ENCODE measurements around the gene ZRSR2.
"Not testable (repeated sequence)": the region's sequence is repeated elsewhere in the genome, so short reads cannot be mapped to it uniquely, and the experiment has no call there.

Gene ZRSR2

GRCh38 chrX:15804563-15804962 is 14.3 kb downstream of the ZRSR2 start:
- DNase-seq (ENCODE audit: low read depth in 2 of 2) = no peak

DNA sequence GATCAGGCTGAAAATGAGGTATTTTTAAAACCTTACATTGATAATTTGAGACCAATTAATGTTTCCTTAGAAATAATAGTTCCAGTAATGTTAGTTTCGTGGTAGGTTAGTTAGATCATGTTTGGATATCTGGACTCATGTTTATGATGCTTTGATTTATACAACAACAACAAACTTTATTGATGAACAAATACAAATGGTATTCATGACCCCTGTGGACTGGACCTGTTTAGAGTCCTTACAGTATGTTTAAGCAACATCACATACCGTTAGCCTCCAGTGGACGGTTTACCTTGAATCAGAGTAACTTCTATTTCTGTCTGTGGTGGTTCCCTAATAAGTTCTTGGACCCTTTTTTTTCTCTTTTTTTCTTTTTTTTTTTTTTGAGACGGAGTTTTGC is 18.0 kb downstream of the ZRSR2 start:
- DNase-seq (ENCODE audit: low read depth in 2 of 2) = no peak

DNA sequence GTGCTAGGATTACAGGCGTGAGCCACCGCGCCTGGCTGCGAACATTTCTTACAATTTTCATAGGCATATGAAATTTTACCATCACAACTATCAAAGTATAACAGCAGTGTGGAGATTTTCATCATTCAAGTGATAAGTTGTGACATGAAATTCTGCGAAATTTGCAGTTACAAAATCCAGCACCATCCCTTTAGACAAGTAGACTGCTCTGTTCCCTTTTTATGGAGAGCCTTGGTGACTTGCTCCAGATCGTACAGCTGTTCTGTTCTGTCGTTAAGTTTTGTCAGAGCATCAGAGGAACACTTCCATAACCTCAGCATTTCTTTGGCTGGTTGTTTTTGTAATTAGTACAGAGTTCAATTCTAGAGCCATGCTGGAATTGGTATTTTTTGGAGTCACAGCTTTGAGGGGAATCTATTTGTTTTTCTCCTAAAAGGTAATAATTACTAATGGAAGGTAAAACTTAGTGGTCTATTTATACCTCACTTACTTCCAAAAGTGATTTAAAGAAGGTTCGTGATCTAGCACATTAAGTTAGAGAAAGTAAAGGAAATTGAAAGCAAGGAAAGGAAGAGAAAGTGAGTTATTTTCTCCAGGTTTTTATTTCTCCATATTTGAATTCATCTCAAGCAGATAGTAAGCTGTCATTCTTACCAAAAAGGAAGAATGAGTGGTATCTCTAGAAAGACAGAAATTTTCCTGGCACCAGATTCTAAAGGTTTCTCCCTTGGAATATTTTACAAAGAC is 22.1 kb downstream of the ZRSR2 start:
- no peak for DNase-seq (ENCODE audit: low read depth in 2 of 2)

- DNase-seq (ENCODE audit: low read depth in 2 of 2) = no peak
Measured at GRCh38 chrX:15813416-15813815, 23.1 kb downstream of the ZRSR2 start.

GRCh38 chrX:15814771-15815365 is 24.6 kb downstream of the ZRSR2 start:
- DNase-seq (ENCODE audit: low read depth in 2 of 2) = no peak

- DNase-seq (ENCODE audit: low read depth in 2 of 2) = no peak
Measured at GRCh38 chrX:15815779-15816437, 25.6 kb downstream of the ZRSR2 start.

GRCh38 chrX:15816438-15816809 is 26.1 kb downstream of the ZRSR2 start:
- DNase-seq (ENCODE audit: low read depth in 2 of 2) = no peak

- DNase-seq (ENCODE audit: low read depth in 2 of 2) = peak; percentile 7 to 11
Measured at GRCh38 chrX:15816886-15817285, 26.6 kb downstream of the ZRSR2 start.

GRCh38 chrX:15820106-15821073 is 30.1 kb downstream of the ZRSR2 start:
- no peak for DNase-seq (ENCODE audit: low read depth in 2 of 2)

DNA sequence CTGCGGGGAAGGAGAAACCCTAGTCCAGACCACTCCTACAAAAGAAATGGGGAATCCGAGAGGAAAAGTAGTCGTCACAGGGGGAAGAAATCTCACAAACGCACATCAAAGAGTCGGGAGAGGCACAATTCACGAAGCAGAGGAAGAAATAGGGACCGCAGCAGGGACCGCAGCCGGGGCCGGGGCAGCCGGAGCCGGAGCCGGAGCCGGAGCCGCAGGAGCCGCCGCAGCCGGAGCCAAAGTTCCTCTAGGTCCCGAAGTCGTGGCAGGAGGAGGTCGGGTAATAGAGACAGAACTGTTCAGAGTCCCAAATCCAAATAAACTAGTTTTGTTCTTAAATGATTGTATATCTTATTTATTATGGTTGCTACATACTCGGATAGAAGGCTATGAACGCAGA is 32.6 kb downstream of the ZRSR2 start:
- no peak for DNase-seq (ENCODE audit: low read depth in 2 of 2)

DNA sequence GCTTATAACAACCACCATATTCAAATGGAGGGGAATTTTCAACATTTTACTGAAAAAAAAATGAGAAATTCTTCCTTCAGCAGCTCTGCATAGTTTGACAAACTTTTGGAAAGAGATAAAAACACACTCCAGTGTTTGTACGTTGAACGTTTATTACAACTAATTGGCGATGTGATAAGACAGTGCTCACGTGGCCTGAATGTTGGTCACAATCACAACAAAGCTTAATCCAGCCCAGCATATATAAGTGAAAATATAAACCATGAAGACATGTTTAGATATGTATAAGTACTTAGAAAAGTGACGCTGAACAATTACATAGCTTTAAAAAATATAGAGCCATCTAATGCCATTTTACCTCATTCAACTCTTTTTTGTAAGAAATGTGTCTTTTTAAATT is 35.7 kb downstream of the ZRSR2 start:
- no peak for DNase-seq (ENCODE audit: low read depth in 2 of 2)

DNA sequence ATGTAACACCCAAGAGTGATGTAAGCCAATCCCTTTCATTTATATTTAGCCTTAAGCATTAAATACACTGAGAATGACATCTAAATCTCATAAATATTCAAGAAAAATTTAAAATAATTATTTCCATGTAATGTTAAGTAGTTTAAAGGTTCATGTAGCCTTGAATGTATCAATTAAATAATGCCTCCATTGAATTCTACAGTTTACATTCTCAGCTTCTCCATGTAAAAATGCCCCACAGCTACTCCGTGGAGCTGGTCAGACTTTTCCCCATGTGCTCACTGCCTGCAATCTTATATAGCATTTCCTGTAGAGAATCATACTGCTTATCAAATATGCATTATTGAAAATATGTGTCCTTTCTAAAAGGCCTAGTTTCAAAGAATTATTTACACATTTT is 38.9 kb downstream of the ZRSR2 start:
- DNase-seq (ENCODE audit: low read depth in 2 of 2) = no peak

DNA sequence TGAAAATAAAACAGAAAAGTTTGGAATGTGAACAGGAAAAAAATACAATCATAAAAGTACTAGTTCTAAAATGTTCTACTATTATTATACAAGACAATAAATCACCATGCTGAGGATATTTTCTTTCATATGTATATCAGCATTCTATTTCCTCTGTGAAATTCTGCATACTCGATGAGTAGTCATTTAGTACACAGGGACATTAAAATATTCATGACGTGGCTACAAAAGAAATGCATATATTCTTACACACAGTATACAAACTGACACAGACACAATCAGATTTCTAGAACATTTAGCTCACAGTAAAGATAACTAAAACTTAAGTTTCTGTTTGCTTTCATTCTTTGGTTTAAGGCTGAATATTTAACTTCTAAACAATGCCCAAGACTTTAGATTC is 41.1 kb downstream of the ZRSR2 start:
- not testable (repeated sequence) for DNase-seq (ENCODE audit: low read depth in 2 of 2)

GRCh38 chrX:15834053-15834452 is 43.8 kb downstream of the ZRSR2 start:
- DNase-seq (ENCODE audit: low read depth in 2 of 2) = no peak

- DNase-seq (ENCODE audit: low read depth in 2 of 2) = no peak
Measured at GRCh38 chrX:15834827-15835595, 44.7 kb downstream of the ZRSR2 start.

- DNase-seq (ENCODE audit: low read depth in 2 of 2) = no peak
Measured at GRCh38 chrX:15838017-15838416, 47.7 kb downstream of the ZRSR2 start.

DNA sequence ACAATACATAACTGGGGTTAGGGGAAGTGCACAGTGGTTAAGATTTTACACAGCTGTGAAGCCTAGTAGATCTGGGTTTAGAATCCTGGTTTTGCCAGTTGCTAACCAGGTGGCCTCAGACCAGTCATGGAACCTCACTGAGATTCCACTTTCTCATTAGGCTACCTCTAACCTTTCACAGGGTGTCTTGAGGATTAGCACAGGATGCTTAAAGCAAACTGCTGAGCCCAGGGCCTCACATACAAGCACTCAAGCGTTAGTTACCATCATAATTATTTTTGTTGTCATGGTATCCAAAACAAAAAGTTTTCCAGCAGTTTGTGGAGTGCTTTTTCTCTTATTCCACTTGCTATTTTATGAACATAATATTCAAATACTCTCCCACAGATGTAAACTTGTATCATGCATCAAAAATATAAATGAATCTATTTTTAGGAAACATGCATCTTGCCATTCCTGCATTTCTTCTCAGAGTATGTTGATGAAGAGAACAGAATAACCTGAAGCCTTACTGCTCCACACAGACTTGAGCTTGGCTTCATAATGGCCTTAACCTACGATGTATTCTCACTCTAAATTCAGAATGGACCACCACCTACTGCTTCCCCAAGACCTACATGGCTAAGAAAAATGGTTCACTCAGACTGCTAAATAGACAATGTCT is 51.7 kb downstream of the ZRSR2 start:
- no peak for DNase-seq (ENCODE audit: low read depth in 2 of 2)

GRCh38 chrX:15843960-15844359 is 53.7 kb downstream of the ZRSR2 start:
- no peak for DNase-seq (ENCODE audit: low read depth in 2 of 2)

- no peak for DNase-seq (ENCODE audit: low read depth in 2 of 2)
Measured at GRCh38 chrX:15848576-15848975, 58.3 kb downstream of the ZRSR2 start.

- DNase-seq (ENCODE audit: low read depth in 2 of 2) = no peak
Measured at GRCh38 chrX:15849555-15849954, 59.3 kb downstream of the ZRSR2 start.

GRCh38 chrX:15853586-15854079 is 63.3 kb downstream of the ZRSR2 start:
- DNase-seq (ENCODE audit: low read depth in 2 of 2) = no peak

All from stimulated activated CD8-positive, alpha-beta memory T cell treated with anti-CD3 and anti-CD28 coated beads, Interleukin-15, amount 100 ng/mL, for 4 hours (primary cell).